PC-3 (cell line): ENCODE data around the gene GPC6. TPM values are rescaled to one million over a fixed set of nuclear protein-coding genes. Genes with fewer than 3 reads are reported as not detected.

ENCODE experiments used
- ATAC-seq: fragments of 200-7000 bp; cut with Tn5 transposase; 2 replicates; pipeline ENCODE4 v1.9.1; 2020; ENCODE audit warnings: mild to moderate bottlenecking, moderate library complexity
- BruUV-seq: library from RNA; stranded (reverse); fragments of 400-500 nt; replicated peaks from 2 replicates; lab custom pipeline; 2021; lab: Mats Ljungman, UMichigan
- CTCF ChIA-PET: fragments of 300-600 bp; sonication (Branson Sonifier 250); formaldehyde crosslinking; loops from one replicate; lab custom pipeline; 2022; ENCODE audit warnings: antibody characterized with exemption; lab: Charles Lee
- POLR2A ChIA-PET: fragments of 300-600 bp; sonication (Branson Sonifier 250); formaldehyde crosslinking; loops from one replicate; lab custom pipeline; 2022; ENCODE audit warnings: antibody characterized with exemption; ENCODE audit not compliant: unreplicated experiment; lab: Charles Lee
- DNase-seq: peaks from one replicate; pipeline ENCODE4 v3.0.0-alpha.2; 2015
- H2AFZ ChIP-seq: fragments of 300-600 bp; sonication (generic); 2 replicates; pipeline ENCODE4 v1.6.0; 2016; ENCODE audit warnings: antibody characterized with exemption, low read length
- H3F3A ChIP-seq: fragments of 300-600 bp; sonication (generic); one replicate; pipeline ENCODE4 v1.6.0; 2017; ENCODE audit warnings: antibody characterized with exemption, low read length, control low read depth, mild to moderate bottlenecking; ENCODE audit not compliant: unreplicated experiment
- H3K27ac ChIP-seq: fragments of 300-600 bp; sonication (generic); 2 replicates; pipeline ENCODE4 v1.5.1; 2016; ENCODE audit warnings: mild to moderate bottlenecking, low read length
- H3K27me3 ChIP-seq: fragments of 300-600 bp; sonication (generic); 2 replicates; pipeline ENCODE4 v1.6.1; 2016; ENCODE audit warnings: low read length, mixed read lengths
- H3K36me3 ChIP-seq: fragments of 300-600 bp; sonication (generic); 2 replicates; pipeline ENCODE4 v1.6.1; 2016; ENCODE audit warnings: low read depth, mixed run types, low read length, mixed read lengths
- H3K4me1 ChIP-seq: fragments of 300-600 bp; sonication (generic); 2 replicates; pipeline ENCODE4 v1.5.1; 2016; ENCODE audit warnings: low read length; ENCODE audit not compliant: insufficient read depth
- H3K4me2 ChIP-seq: fragments of 300-600 bp; sonication (generic); 2 replicates; pipeline ENCODE4 v1.6.0; 2016; ENCODE audit warnings: low read length
- H3K4me3 ChIP-seq: fragments of 300-600 bp; sonication (generic); 2 replicates; pipeline ENCODE4 v1.5.1; 2016; ENCODE audit warnings: mild to moderate bottlenecking, low read length, mixed read lengths
- H3K79me2 ChIP-seq: fragments of 300-600 bp; sonication (generic); 2 replicates; pipeline ENCODE4 v1.6.1; 2017; ENCODE audit warnings: low read length, mixed read lengths
- H3K9ac ChIP-seq: fragments of 300-600 bp; sonication (generic); 2 replicates; pipeline ENCODE4 v1.6.0; 2016; ENCODE audit warnings: mild to moderate bottlenecking, low read length
- H3K9me2 ChIP-seq: fragments of 300-600 bp; sonication (generic); replicated peaks from 2 replicates; pipeline ENCODE4 v1.6.1; 2016; ENCODE audit warnings: mixed run types, low read length, mixed read lengths
- H3K9me3 ChIP-seq: fragments of 300-600 bp; sonication (generic); 2 replicates; pipeline ENCODE4 v1.6.1; 2016; ENCODE audit warnings: low read length, mixed read lengths
- H4K20me1 ChIP-seq: fragments of 300-600 bp; sonication (generic); 2 replicates; pipeline ENCODE4 v1.6.1; 2016; ENCODE audit warnings: low read length, mixed read lengths
- EZH2 ChIP-seq: fragments of 300-600 bp; sonication (generic); IDR thresholded peaks from one replicate; pipeline ENCODE4 v1.6.1; 2017; ENCODE audit warnings: antibody characterized with exemption, mild to moderate bottlenecking, low read length; ENCODE audit not compliant: unreplicated experiment
- EZH2phosphoT487 ChIP-seq: fragments of 300-600 bp; sonication (generic); IDR thresholded peaks from 2 replicates; pipeline ENCODE4 v1.6.1; 2018; ENCODE audit warnings: mild to moderate bottlenecking, antibody characterized with exemption, low read length, borderline replicate concordance
- intact Hi-C: fragments of 100-400 bp; cut with micrococcal nuclease; formaldehyde crosslinking; loops from 2 replicates; pipeline ENCODE4 v1.9.0; 2023
- total RNA-seq: library from RNA; depleted of rRNA; stranded (reverse); fragments of >200 nt; gene quantifications from 2 replicates; pipeline ENCODE4 v1.2.3, GENCODE V29; 2014
- TF ChIP-seq, protein P1 (sequence below): fragments of 300-600 bp; sonication (generic); conservative IDR thresholded peaks from 2 replicates; pipeline ENCODE4 v1.5.1; 2017; ENCODE audit warnings: antibody characterized with exemption, low read depth, mild to moderate bottlenecking, low read length

GPC6 gene
- total RNA-seq, 1 experiment from 2014 or later = 3.5 TPM

DNA sequence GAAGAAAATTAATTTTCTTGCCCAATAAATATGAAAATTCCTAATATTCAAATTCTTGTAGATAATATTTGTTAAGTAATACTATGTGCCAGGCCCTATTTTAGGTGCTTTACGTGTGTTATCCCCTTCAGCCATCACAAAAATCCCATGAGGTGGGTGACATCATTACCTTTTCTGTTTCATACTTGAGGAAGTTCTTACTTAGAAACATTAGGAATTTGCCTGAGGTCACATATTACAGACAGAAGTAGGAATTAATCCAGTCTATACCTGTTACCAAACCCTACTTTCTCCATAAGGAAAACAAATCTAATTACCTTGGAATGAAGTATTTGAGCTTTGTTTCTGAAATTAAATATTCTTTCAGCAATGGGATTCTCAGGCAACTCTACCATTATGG lies 336.1 kb downstream of the GPC6 start:
- POLR2A ChIA-PET = no interaction called here
- BruUV-seq = no TSS peak
- no peaks in the 10 kb centered on the region for H3K9me3 ChIP-seq

GRCh38 chr13:93577105-93577504 lies 350.5 kb downstream of the GPC6 start:
- Histone ChIP-seq H4K20me1 (no peaks in the 10 kb centered on the region), H3K27me3 (no peaks in the 10 kb centered on the region), H2AFZ (no peak overlapping the region), H3K79me2 (no peaks in the 10 kb centered on the region), H3K9me2 (no peaks in the 10 kb centered on the region), H3K4me3 (no peak overlapping the region), H3K4me2 (no peak overlapping the region), H3K36me3 (no peaks in the 10 kb centered on the region), H3K27ac (no peak overlapping the region), H3K9me3 (no peaks in the 10 kb centered on the region), H3K9ac (no peak overlapping the region), H3K4me1 (no peaks in the 10 kb centered on the region), H3F3A (no peaks in the 10 kb centered on the region)
- BruUV-seq = no TSS peak
- TF ChIP-seq, protein P1, sequence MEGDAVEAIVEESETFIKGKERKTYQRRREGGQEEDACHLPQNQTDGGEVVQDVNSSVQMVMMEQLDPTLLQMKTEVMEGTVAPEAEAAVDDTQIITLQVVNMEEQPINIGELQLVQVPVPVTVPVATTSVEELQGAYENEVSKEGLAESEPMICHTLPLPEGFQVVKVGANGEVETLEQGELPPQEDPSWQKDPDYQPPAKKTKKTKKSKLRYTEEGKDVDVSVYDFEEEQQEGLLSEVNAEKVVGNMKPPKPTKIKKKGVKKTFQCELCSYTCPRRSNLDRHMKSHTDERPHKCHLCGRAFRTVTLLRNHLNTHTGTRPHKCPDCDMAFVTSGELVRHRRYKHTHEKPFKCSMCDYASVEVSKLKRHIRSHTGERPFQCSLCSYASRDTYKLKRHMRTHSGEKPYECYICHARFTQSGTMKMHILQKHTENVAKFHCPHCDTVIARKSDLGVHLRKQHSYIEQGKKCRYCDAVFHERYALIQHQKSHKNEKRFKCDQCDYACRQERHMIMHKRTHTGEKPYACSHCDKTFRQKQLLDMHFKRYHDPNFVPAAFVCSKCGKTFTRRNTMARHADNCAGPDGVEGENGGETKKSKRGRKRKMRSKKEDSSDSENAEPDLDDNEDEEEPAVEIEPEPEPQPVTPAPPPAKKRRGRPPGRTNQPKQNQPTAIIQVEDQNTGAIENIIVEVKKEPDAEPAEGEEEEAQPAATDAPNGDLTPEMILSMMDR = no peak
- no peak for TF ChIP-seq EZH2
- TF ChIP-seq EZH2phosphoT487 = no peak
- intact Hi-C loops = no loop called here
- POLR2A ChIA-PET = no interaction called here
- ATAC-seq (no peak), DNase-seq (no peak)
- CTCF ChIA-PET = no interaction called here

More for the DNA sequence above, 336.1 kb downstream of the GPC6 start:
- DNase-seq = no peak
- Histone ChIP-seq H3K4me3 (no peak overlapping the region), H3K27ac (no peak overlapping the region), H2AFZ (no peak overlapping the region), H3K4me2 (no peak overlapping the region), H3K27me3 (no peaks in the 10 kb centered on the region), H3K36me3 (no peaks in the 10 kb centered on the region), H3K79me2 (no peaks in the 10 kb centered on the region), H4K20me1 (no peaks in the 10 kb centered on the region), H3F3A (no peaks in the 10 kb centered on the region), H3K4me1 (peaks cover 18% of the 10 kb centered on the region), H3K9me2 (no peaks in the 10 kb centered on the region), H3K9ac (no peak overlapping the region)
- ATAC-seq = no peak
- intact Hi-C loops = no loop called here
- CTCF ChIA-PET = no interaction called here
- TF ChIP-seq EZH2phosphoT487 = no peak
- TF ChIP-seq, protein P1 = no peak
- no peak for TF ChIP-seq EZH2

- intact Hi-C loops = no loop called here
- TF ChIP-seq, protein P1 = no peak
- TF ChIP-seq EZH2 (no peak), EZH2phosphoT487 (no peak)
Observed at GRCh38 chr13:93589788-93590187, 363.2 kb downstream of the GPC6 start.

More at GRCh38 chr13:93589788-93590187, 363.2 kb downstream of the GPC6 start:
- H3K9me2 ChIP-seq = no peaks in the 10 kb centered on the region
- no peak for ATAC-seq
- BruUV-seq = no TSS peak
- H3K9me3 ChIP-seq = no peaks in the 10 kb centered on the region
- H2AFZ ChIP-seq = no peak overlapping the region
- H3K27me3 ChIP-seq = no peaks in the 10 kb centered on the region
- H4K20me1 ChIP-seq = no peaks in the 10 kb centered on the region
- no peak for DNase-seq
- H3K36me3 ChIP-seq = no peaks in the 10 kb centered on the region
- no peak overlapping the region for H3K4me2 ChIP-seq
- ChIA-PET POLR2A (no interaction called here), CTCF (no interaction called here)
- H3K79me2 ChIP-seq = no peaks in the 10 kb centered on the region
- no peak overlapping the region for H3K4me3 ChIP-seq
- H3K4me1 ChIP-seq = no peaks in the 10 kb centered on the region
- H3K27ac ChIP-seq = no peak overlapping the region
- no peak overlapping the region for H3K9ac ChIP-seq
- H3F3A ChIP-seq = no peaks in the 10 kb centered on the region
